ENCODE measurements around the gene ENDOV. TPM values are rescaled to one million over a fixed set of nuclear protein-coding genes. Genes with fewer than 3 reads are reported as not detected.

ENDOV gene
- total RNA-seq, 1 donor from 2014 or later, result 25.1 TPM

DNA sequence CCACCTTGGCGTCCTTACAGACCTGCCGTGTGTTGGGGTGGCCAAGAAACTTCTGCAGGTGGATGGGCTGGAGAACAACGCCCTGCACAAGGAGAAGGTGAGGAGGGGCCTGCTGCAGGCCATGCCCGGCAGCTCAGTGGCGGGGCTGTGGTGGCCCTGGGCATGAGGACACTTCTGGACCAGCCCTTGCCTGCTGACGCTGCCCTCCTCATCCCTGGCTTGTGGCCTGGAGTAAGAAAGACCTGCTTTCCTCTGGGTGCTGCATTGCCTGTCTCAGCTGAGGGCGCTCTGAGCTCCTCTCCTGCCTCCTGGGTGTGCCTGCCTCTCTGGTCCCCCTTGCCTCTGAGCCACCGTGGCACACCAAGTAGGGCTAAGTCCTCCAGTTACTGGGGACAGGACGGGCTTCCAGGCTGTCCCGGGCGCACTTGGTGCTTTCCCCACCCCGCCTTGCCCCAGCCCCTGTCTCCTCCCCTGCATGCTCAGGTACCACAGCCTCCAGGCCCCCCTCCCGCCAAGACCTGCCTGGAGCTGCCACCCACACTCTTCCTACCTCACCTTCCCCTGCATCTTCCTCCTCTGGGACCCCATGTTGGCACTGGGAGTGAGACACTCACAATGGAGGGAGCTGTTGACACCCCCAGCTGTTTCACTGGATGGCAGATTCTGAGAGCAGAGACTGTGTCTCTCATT, 8.7 kb downstream of the ENDOV start:
- ATAC-seq (no peak), DNase-seq (no peak)
- TF ChIP-seq, protein P1, sequence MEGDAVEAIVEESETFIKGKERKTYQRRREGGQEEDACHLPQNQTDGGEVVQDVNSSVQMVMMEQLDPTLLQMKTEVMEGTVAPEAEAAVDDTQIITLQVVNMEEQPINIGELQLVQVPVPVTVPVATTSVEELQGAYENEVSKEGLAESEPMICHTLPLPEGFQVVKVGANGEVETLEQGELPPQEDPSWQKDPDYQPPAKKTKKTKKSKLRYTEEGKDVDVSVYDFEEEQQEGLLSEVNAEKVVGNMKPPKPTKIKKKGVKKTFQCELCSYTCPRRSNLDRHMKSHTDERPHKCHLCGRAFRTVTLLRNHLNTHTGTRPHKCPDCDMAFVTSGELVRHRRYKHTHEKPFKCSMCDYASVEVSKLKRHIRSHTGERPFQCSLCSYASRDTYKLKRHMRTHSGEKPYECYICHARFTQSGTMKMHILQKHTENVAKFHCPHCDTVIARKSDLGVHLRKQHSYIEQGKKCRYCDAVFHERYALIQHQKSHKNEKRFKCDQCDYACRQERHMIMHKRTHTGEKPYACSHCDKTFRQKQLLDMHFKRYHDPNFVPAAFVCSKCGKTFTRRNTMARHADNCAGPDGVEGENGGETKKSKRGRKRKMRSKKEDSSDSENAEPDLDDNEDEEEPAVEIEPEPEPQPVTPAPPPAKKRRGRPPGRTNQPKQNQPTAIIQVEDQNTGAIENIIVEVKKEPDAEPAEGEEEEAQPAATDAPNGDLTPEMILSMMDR (IDR thresholded peaks at IDR 0.05), result no peak
- peaks cover 7% of the 10 kb centered on the region for H3K36me3 ChIP-seq
- H3K9me3 ChIP-seq, result no peaks in the 10 kb centered on the region
- H3K27me3 ChIP-seq, result no peaks in the 10 kb centered on the region
- intact Hi-C loops (cut with DNase I), result loop anchor here (10.0 kb wide), 1 partner anchor 151 kb away; no protein-coding TSS in a partner anchor
- no peak overlapping the region for H3K27ac ChIP-seq
- no peak overlapping the region for H3K4me3 ChIP-seq
- H3K4me1 ChIP-seq, result peaks cover 6% of the 10 kb centered on the region

DNA sequence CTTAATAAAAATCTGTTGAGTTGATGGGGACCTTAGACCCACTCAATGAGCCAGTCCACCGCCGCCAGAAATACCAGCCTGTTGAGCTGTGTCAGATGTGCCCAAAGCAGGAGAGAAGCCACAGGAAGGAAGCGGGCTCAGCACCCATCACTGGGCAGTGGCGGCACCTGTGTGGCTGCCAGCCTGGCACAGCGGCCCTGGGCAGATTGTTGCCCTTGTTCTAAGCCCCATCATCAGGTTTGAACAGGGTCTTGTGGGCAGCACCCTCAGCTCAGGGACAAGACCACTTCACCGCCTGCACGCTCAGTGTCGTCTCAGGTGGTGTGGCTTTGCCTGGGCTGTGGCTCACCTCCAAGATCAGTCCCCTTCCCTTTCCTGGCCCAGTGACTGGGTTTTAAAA, 9.3 kb downstream of the ENDOV start:
- Histone ChIP-seq H3K9me3 (no peaks in the 10 kb centered on the region), H3K36me3 (peaks cover 7% of the 10 kb centered on the region), H3K27ac (no peak overlapping the region), H3K27me3 (no peaks in the 10 kb centered on the region), H3K4me3 (no peak overlapping the region), H3K4me1 (peaks cover 6% of the 10 kb centered on the region)
- DNase-seq (no peak), ATAC-seq (no peak)
- intact Hi-C loops (cut with DNase I), result loop anchor here (10.0 kb wide), 1 partner anchor 151 kb away; no protein-coding TSS in a partner anchor
- TF ChIP-seq, protein P1 (IDR thresholded peaks at IDR 0.05), result no peak

DNA sequence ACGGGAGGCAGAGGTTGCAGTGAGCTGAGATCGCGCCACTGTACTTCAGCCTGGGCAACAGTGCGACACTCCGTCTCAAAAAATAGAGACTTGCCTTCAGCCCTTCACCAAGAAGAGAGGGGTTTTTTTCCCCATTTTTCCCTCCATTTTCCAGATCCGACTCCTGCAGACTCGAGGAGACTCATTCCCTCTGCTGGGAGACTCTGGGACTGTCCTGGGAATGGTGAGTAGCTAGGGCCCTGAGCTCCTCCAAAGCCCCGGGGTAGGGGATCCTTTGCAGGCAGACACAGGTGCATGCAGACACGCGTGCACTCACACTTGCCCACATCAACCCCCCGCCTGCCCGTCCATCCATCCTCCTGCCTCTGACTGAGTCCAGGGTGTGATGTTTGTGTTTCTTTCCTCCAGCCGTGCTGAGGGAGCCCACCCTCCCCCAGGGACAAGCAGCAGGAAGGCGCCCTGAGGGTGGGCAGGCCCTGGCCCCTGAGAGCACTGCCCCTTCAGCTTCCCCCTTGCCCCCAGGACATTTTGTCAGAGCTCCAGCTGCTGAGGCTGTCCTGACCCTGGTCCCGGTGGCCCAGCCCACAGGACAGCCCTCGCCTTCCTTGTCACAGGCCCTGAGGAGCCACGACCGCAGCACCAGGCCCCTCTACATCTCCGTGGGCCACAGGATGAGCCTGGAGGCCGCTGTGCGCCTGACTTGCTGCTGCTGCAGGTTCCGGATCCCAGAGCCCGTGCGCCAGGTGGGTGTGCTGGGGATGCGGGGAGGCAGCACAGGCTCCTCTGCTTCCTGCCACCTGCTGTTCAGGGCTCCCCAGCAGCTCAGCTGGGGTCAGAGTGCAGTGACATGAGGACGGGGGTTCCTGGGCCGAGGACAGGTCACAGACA, 10.2 kb downstream of the ENDOV start:
- Histone ChIP-seq H3K27ac (no peak overlapping the region), H3K27me3 (no peaks in the 10 kb centered on the region), H3K36me3 (peaks cover 1% of the 10 kb centered on the region), H3K4me3 (no peak overlapping the region), H3K9me3 (no peaks in the 10 kb centered on the region), H3K4me1 (peaks cover 6% of the 10 kb centered on the region)
- ATAC-seq (no peak), DNase-seq (no peak)
- intact Hi-C loops (cut with DNase I), result loop anchor here (5.0 to 10.0 kb wide), 2 partner anchors 150 to 542 kb away; no protein-coding TSS in a partner anchor
- TF ChIP-seq, protein P1 (IDR thresholded peaks at IDR 0.05), result no peak

DNA sequence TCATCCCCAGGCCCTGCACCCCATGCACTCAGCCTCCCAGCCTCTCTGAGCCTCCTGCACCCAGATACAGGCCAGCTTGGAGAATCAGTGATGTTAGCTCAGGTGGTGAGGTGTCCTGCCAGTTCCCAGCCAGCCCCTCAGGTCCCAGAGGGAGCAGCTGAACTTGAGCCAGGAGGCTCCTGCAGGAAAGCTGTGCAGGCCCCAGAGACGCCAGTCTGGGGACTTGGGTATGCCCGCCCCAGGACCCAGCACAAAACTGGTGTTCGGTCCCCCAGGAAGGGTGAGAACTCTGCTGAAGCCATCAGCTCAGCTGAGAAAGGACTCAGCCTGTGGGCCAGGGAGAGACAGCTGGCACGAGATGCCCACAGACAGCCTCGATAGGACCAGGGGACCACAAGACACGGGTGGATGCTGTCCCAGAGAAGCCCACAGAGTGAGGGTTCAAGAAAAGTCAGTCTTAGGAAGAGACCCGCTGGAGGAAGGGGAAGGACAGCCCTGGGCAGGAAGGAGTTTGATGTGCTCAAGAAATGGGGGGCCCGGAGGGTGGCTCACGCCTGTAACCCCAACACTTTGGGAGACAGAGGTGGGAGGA, 11.0 kb downstream of the ENDOV start:
- Histone ChIP-seq H3K36me3 (no peaks in the 10 kb centered on the region), H3K27ac (no peak overlapping the region), H3K4me1 (peaks cover 6% of the 10 kb centered on the region), H3K9me3 (no peaks in the 10 kb centered on the region), H3K4me3 (no peak overlapping the region), H3K27me3 (no peaks in the 10 kb centered on the region)
- ATAC-seq (no peak), DNase-seq (no peak)
- TF ChIP-seq, protein P1 (IDR thresholded peaks at IDR 0.05), result no peak
- intact Hi-C loops (cut with DNase I), result loop anchor here (5.0 to 10.0 kb wide), 2 partner anchors 149 to 541 kb away; no protein-coding TSS in a partner anchor

GRCh38 chr17:80426671-80427326, 11.8 kb downstream of the ENDOV start:
- Histone ChIP-seq H3K9me3 (no peaks in the 10 kb centered on the region), H3K27me3 (no peaks in the 10 kb centered on the region), H3K4me3 (no peak overlapping the region), H3K36me3 (no peaks in the 10 kb centered on the region), H3K27ac (no peak overlapping the region), H3K4me1 (peaks cover 6% of the 10 kb centered on the region)
- DNase-seq, result peak; percentile 88
- peak; percentile 91 for ATAC-seq
- intact Hi-C loops (cut with DNase I), result loop anchor here (5.0 to 10.0 kb wide), 2 partner anchors 148 to 541 kb away; no protein-coding TSS in a partner anchor
- TF ChIP-seq, protein P1 (IDR thresholded peaks at IDR 0.05), result peak; percentile 98
